Upper lobe of left lung (tissue), 4 donors: Measurements from ENCODE around the gene SORBS2.

Experiments
- EP300 ChIP-seq, 4 donors: sonication (generic); formaldehyde crosslinking; IDR thresholded peaks; one replicate each; pipeline ENCODE4 v1.5.1; 2017; ENCODE audit warnings: antibody characterized with exemption in 4 of 4, control low read depth in 2 of 4
- POLR2A ChIP-seq, 4 donors: fragments of 450-650 bp; IDR thresholded peaks; one replicate each; pipeline ENCODE4 v1.5.1; 2016 to 2017; ENCODE audit warnings: antibody characterized with exemption in 4 of 4, mild to moderate bottlenecking in 2 of 4
- POLR2AphosphoS5 ChIP-seq, 2 donors: sonication (generic); formaldehyde crosslinking; IDR thresholded peaks; one replicate each; pipeline ENCODE4 v1.5.1; 2017; ENCODE audit warnings: antibody characterized with exemption in 2 of 2
- TF ChIP-seq, protein P1 (sequence below), 6 experiments: fragments of 450-650 bp in 4 of 6; fragments of 200-600 bp in 2 of 6; sonication (generic) in 2 of 6; IDR thresholded peaks; one replicate each; pipeline ENCODE4 v1.5.1; 2016 to 2019; ENCODE audit warnings: antibody characterized with exemption in 6 of 6

DNA sequence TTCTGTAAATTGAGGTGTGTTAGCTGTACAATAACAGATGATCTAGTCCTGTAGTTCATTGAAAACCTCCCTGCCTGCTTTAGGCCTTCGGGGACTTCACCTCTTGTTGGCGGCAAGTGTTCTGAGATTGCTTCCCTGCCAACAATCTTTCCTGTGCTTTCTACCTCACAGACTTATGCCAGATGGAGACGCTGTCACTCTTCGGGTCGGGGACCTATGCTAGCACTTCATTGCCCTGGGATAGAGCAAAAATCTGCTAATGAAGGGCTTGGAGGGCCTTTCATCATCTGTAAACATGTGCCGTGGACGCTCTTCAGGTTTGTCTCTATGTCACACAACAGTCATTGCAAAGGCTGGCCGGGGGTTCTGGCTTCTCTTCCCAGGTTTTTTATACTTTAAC, 272.0 kb downstream of the SORBS2 start:
- TF ChIP-seq POLR2A (IDR thresholded peaks at IDR 0.05) (no peak), EP300 (IDR thresholded peaks at IDR 0.05) (no peak), POLR2AphosphoS5 (IDR thresholded peaks at IDR 0.05) (no peak)
- TF ChIP-seq, protein P1, sequence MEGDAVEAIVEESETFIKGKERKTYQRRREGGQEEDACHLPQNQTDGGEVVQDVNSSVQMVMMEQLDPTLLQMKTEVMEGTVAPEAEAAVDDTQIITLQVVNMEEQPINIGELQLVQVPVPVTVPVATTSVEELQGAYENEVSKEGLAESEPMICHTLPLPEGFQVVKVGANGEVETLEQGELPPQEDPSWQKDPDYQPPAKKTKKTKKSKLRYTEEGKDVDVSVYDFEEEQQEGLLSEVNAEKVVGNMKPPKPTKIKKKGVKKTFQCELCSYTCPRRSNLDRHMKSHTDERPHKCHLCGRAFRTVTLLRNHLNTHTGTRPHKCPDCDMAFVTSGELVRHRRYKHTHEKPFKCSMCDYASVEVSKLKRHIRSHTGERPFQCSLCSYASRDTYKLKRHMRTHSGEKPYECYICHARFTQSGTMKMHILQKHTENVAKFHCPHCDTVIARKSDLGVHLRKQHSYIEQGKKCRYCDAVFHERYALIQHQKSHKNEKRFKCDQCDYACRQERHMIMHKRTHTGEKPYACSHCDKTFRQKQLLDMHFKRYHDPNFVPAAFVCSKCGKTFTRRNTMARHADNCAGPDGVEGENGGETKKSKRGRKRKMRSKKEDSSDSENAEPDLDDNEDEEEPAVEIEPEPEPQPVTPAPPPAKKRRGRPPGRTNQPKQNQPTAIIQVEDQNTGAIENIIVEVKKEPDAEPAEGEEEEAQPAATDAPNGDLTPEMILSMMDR (IDR thresholded peaks at IDR 0.05): no peak
